Hematopoietic multipotent progenitor cell treated with erythropoietin and hydrocortisone succinate and interleukin-3 and kit ligand, for 15 days (in vitro differentiated cells): ENCODE data around the gene SSBP4.

Experiments
- DNase-seq: peaks from one replicate; pipeline ENCODE4 v3.0.0-alpha.2; 2015; ENCODE audit warnings: low spot score

SSBP4 gene

GRCh38 chr19:18468517-18468916 lies 49.3 kb downstream of the SSBP4 start:
- DNase-seq = no peak

GRCh38 chr19:18469069-18469846 lies 50.1 kb downstream of the SSBP4 start:
- DNase-seq = peak; percentile 74

- no peak for DNase-seq
Observed at GRCh38 chr19:18470787-18471186, 51.6 kb downstream of the SSBP4 start.

- no peak for DNase-seq
Observed at GRCh38 chr19:18473003-18473705, 54.0 kb downstream of the SSBP4 start.

GRCh38 chr19:18473706-18474087 lies 54.5 kb downstream of the SSBP4 start:
- DNase-seq = no peak

GRCh38 chr19:18474366-18474887 lies 55.2 kb downstream of the SSBP4 start:
- no peak for DNase-seq

GRCh38 chr19:18475004-18475453 lies 55.8 kb downstream of the SSBP4 start:
- no peak for DNase-seq

GRCh38 chr19:18475762-18476331 lies 56.6 kb downstream of the SSBP4 start:
- DNase-seq = no peak

GRCh38 chr19:18476507-18477041 lies 57.4 kb downstream of the SSBP4 start:
- DNase-seq = no peak

- DNase-seq = no peak
Observed at GRCh38 chr19:18477042-18477779, 58.0 kb downstream of the SSBP4 start.

GRCh38 chr19:18477974-18478373 lies 58.8 kb downstream of the SSBP4 start:
- no peak for DNase-seq

- no peak for DNase-seq
Observed at GRCh38 chr19:18478545-18479311, 59.5 kb downstream of the SSBP4 start.

- DNase-seq = no peak
Observed at GRCh38 chr19:18480006-18480691, 61.0 kb downstream of the SSBP4 start.

- no peak for DNase-seq
Observed at GRCh38 chr19:18481505-18482222, 62.5 kb downstream of the SSBP4 start.

GRCh38 chr19:18483119-18483890 lies 64.1 kb downstream of the SSBP4 start:
- no peak for DNase-seq
